Smooth muscle cell (in vitro differentiated cells): Measurements from ENCODE around the gene AKAP12. TPM values are rescaled to one million over a fixed set of nuclear protein-coding genes. Genes with fewer than 3 reads are reported as not detected.

Experiments
- DNase-seq: peaks from one replicate; lab custom pipeline; 2025; ENCODE audit not compliant: unreplicated experiment; lab: John Stamatoyannopoulos, UW
- H2AFZ ChIP-seq: fragments of 200-600 bp; sonication (generic); 2 replicates; pipeline ENCODE4 v1.6.0; 2016; ENCODE audit warnings: antibody characterized with exemption, low read depth, mild to moderate bottlenecking
- H3F3A ChIP-seq: fragments of 200-600 bp; sonication (generic); 2 replicates; pipeline ENCODE4 v1.6.0; 2017; ENCODE audit warnings: antibody characterized with exemption, low read depth
- H3K27ac ChIP-seq: fragments of 200-600 bp; sonication (generic); 2 replicates; pipeline ENCODE4 v1.5.1; 2016; ENCODE audit warnings: low read depth, mild to moderate bottlenecking
- H3K27me3 ChIP-seq: fragments of 200-600 bp; sonication (generic); 2 replicates; pipeline ENCODE4 v1.6.1; 2016; ENCODE audit warnings: low read depth, mild to moderate bottlenecking
- H3K36me3 ChIP-seq: fragments of 200-600 bp; sonication (generic); 2 replicates; pipeline ENCODE4 v1.5.1; 2016; ENCODE audit warnings: low read depth
- H3K4me1 ChIP-seq: fragments of 200-600 bp; sonication (generic); 2 replicates; pipeline ENCODE4 v1.5.1; 2016; ENCODE audit warnings: low read depth
- H3K4me2 ChIP-seq: fragments of 200-600 bp; sonication (generic); 2 replicates; pipeline ENCODE4 v1.6.0; 2016; ENCODE audit warnings: mild to moderate bottlenecking
- H3K4me3 ChIP-seq: fragments of 200-600 bp; sonication (generic); 2 replicates; pipeline ENCODE4 v1.5.1; 2016; ENCODE audit warnings: mild to moderate bottlenecking
- H3K79me2 ChIP-seq: fragments of 200-600 bp; sonication (generic); 2 replicates; pipeline ENCODE4 v1.6.0; 2016; ENCODE audit warnings: low read depth, mild to moderate bottlenecking
- H3K9ac ChIP-seq: fragments of 200-600 bp; sonication (generic); 2 replicates; pipeline ENCODE4 v1.6.0; 2016; ENCODE audit warnings: low read depth
- H3K9me3 ChIP-seq: fragments of 200-600 bp; sonication (generic); replicated peaks from 2 replicates; pipeline ENCODE4 v1.5.1; 2016; ENCODE audit warnings: low read depth
- H4K20me1 ChIP-seq: fragments of 200-600 bp; sonication (generic); 2 replicates; pipeline ENCODE4 v1.6.0; 2016; ENCODE audit warnings: low read depth
- CTCF ChIP-seq: fragments of 200-600 bp; sonication (generic); IDR thresholded peaks from 2 replicates; pipeline ENCODE4 v1.5.1; 2017; ENCODE audit warnings: borderline replicate concordance, mild to moderate bottlenecking, antibody characterized with exemption; ENCODE audit not compliant: insufficient read depth, poor library complexity, severe bottlenecking
- WGBS: methylation state at CpG from one replicate; pipeline ENCODE4 v1.1.7; 2016; ENCODE audit warnings: low lambda C conversion rate; 5-methylcytosine and 5-hydroxymethylcytosine counted together
- polyA plus RNA-seq: library from polyadenylated mRNA; unstranded; fragments of >200 nt; fragmentation: Nextera tagmentation; extraction: Ambion mirVana; gene quantifications from 2 replicates; pipeline ENCODE4 v1.2.1, GENCODE V29; 2016
- total RNA-seq: library from RNA; depleted of rRNA; stranded (reverse); fragments of >200 nt; gene quantifications from 2 replicates; pipeline ENCODE4 v1.2.3, GENCODE V29; 2014

Gene AKAP12
- total and polyA plus RNA-seq, 2 experiments from 2014 or later: 10.7 to 13.3 TPM

- Histone ChIP-seq H3K9ac (no peak overlapping the region), H3K79me2 (no peaks in the 10 kb centered on the region), H3K4me3 (no peak overlapping the region), H3K27me3 (no peaks in the 10 kb centered on the region), H4K20me1 (no peaks in the 10 kb centered on the region), H3F3A (no peaks in the 10 kb centered on the region), H3K4me1 (no peaks in the 10 kb centered on the region), H3K36me3 (no peaks in the 10 kb centered on the region), H3K27ac (no peak overlapping the region), H3K9me3 (no peaks in the 10 kb centered on the region), H2AFZ (no peak overlapping the region), H3K4me2 (no peak overlapping the region)
- TF ChIP-seq CTCF: no peak
- no peak for DNase-seq
- 88% methylated on average over 6 of the region's 6 CpGs for WGBS
Measured at GRCh38 chr6:151216804-151217203, 23.0 kb upstream of the AKAP12 start.

GRCh38 chr6:151219192-151219591 is 20.6 kb upstream of the AKAP12 start:
- no peak for TF ChIP-seq CTCF
- Histone ChIP-seq H3K36me3 (no peaks in the 10 kb centered on the region), H3F3A (no peaks in the 10 kb centered on the region), H2AFZ (no peak overlapping the region), H3K9ac (no peak overlapping the region), H3K27ac (no peak overlapping the region), H3K9me3 (no peaks in the 10 kb centered on the region), H3K4me1 (no peaks in the 10 kb centered on the region), H3K4me3 (no peak overlapping the region), H3K79me2 (no peaks in the 10 kb centered on the region), H3K27me3 (no peaks in the 10 kb centered on the region), H3K4me2 (no peak overlapping the region), H4K20me1 (no peaks in the 10 kb centered on the region)
- DNase-seq: no peak
- WGBS: 81% methylated on average over 3 of the region's 3 CpGs

- no peaks in the 10 kb centered on the region for H3K79me2 ChIP-seq
- H4K20me1 ChIP-seq: no peaks in the 10 kb centered on the region
- H3K27me3 ChIP-seq: no peaks in the 10 kb centered on the region
- no peak overlapping the region for H3K4me2 ChIP-seq
- H3K4me1 ChIP-seq: no peaks in the 10 kb centered on the region
- TF ChIP-seq CTCF: no peak
- H2AFZ ChIP-seq: no peak overlapping the region
- no peaks in the 10 kb centered on the region for H3K9me3 ChIP-seq
- no peaks in the 10 kb centered on the region for H3K36me3 ChIP-seq
- no peak overlapping the region for H3K9ac ChIP-seq
- no peaks in the 10 kb centered on the region for H3F3A ChIP-seq
- H3K4me3 ChIP-seq: no peak overlapping the region
- H3K27ac ChIP-seq: no peak overlapping the region
- DNase-seq: no peak
Measured at GRCh38 chr6:151224076-151224475, 15.7 kb upstream of the AKAP12 start.

GRCh38 chr6:151225919-151226318 is 13.8 kb upstream of the AKAP12 start:
- Histone ChIP-seq H3K4me3 (no peak overlapping the region), H3K27me3 (no peaks in the 10 kb centered on the region), H3K27ac (no peak overlapping the region), H3K36me3 (no peaks in the 10 kb centered on the region), H3K4me2 (no peak overlapping the region), H4K20me1 (no peaks in the 10 kb centered on the region), H3K4me1 (no peaks in the 10 kb centered on the region), H3F3A (no peaks in the 10 kb centered on the region), H3K79me2 (no peaks in the 10 kb centered on the region), H3K9ac (no peak overlapping the region), H2AFZ (no peak overlapping the region), H3K9me3 (no peaks in the 10 kb centered on the region)
- no peak for TF ChIP-seq CTCF
- WGBS: 98% methylated on average over 11 of the region's 11 CpGs
- DNase-seq: no peak
